GM06990 (cell line): ENCODE results near the gene ARFIP1.

Experiments
- DNase-seq: peaks from one replicate; pipeline ENCODE4 v3.0.0-alpha.2; 2011; ENCODE audit not compliant: insufficient read length; ENCODE audit errors: extremely low read depth
- H3K27me3 ChIP-seq: replicated peaks from 2 replicates; pipeline ENCODE4 v1.6.0; 2011; ENCODE audit warnings: low read length; ENCODE audit not compliant: control insufficient read depth, insufficient read depth
- H3K36me3 ChIP-seq: 2 replicates; pipeline ENCODE4 v1.5.1; 2011; ENCODE audit warnings: low read length; ENCODE audit not compliant: control insufficient read depth, insufficient read depth
- H3K4me3 ChIP-seq: replicated peaks from 2 replicates; pipeline ENCODE4 v1.5.1; 2011; ENCODE audit warnings: low read depth, mild to moderate bottlenecking, control low read depth, low read length
- CTCF ChIP-seq: IDR thresholded peaks from 2 replicates; pipeline ENCODE4 v1.5.1; 2011; ENCODE audit warnings: low read length, control low read depth, mild to moderate bottlenecking, inconsistent platforms; ENCODE audit not compliant: insufficient read depth, poor library complexity, severe bottlenecking

The ARFIP1 gene

GRCh38 chr4:152937336-152938236, 157.8 kb downstream of the ARFIP1 start:
- H3K27me3 ChIP-seq = no peaks in the 10 kb centered on the region; the same call in none of the 2 replicates
- TF ChIP-seq CTCF = no peak
- DNase-seq = peak; percentile 52

GRCh38 chr4:152938237-152938947, 158.6 kb downstream of the ARFIP1 start:
- H3K36me3 ChIP-seq = no peaks in the 10 kb centered on the region
- no peak for DNase-seq
- no peak for TF ChIP-seq CTCF
- H3K27me3 ChIP-seq = no peaks in the 10 kb centered on the region; the same call in none of the 2 replicates
- H3K4me3 ChIP-seq = peak overlapping the region; percentile 60; the same call in 1 of the 2 replicates

More at GRCh38 chr4:152937336-152938236, 157.8 kb downstream of the ARFIP1 start:
- H3K36me3 ChIP-seq = no peaks in the 10 kb centered on the region
- H3K4me3 ChIP-seq = peak overlapping the region; percentile 60

- Histone ChIP-seq H3K4me3 (no peak overlapping the region), H3K36me3 (no peaks in the 10 kb centered on the region), H3K27me3 (no peaks in the 10 kb centered on the region; the same call in none of the 2 replicates)
- DNase-seq = no peak
- no peak for TF ChIP-seq CTCF
Observed at GRCh38 chr4:152939621-152940020, 159.9 kb downstream of the ARFIP1 start.

- no peak for DNase-seq
- Histone ChIP-seq H3K4me3 (no peak overlapping the region), H3K36me3 (no peaks in the 10 kb centered on the region), H3K27me3 (no peaks in the 10 kb centered on the region; the same call in none of the 2 replicates)
- TF ChIP-seq CTCF = no peak
Observed at GRCh38 chr4:152940461-152940860, 160.7 kb downstream of the ARFIP1 start.

GRCh38 chr4:152941411-152941810, 161.7 kb downstream of the ARFIP1 start:
- no peak for DNase-seq
- TF ChIP-seq CTCF = no peak
- H3K36me3 ChIP-seq = no peaks in the 10 kb centered on the region
- no peaks in the 10 kb centered on the region; the same call in none of the 2 replicates for H3K27me3 ChIP-seq
- H3K4me3 ChIP-seq = no peak overlapping the region
